Measurements from ENCODE around the gene LRRK1. TPM values are rescaled to one million over a fixed set of nuclear protein-coding genes. Genes with fewer than 3 reads are reported as not detected.

LRRK1 gene
- total and polyA plus RNA-seq, 12 donors = 1.5 to 8.1 (median 2.0) TPM

DNA sequence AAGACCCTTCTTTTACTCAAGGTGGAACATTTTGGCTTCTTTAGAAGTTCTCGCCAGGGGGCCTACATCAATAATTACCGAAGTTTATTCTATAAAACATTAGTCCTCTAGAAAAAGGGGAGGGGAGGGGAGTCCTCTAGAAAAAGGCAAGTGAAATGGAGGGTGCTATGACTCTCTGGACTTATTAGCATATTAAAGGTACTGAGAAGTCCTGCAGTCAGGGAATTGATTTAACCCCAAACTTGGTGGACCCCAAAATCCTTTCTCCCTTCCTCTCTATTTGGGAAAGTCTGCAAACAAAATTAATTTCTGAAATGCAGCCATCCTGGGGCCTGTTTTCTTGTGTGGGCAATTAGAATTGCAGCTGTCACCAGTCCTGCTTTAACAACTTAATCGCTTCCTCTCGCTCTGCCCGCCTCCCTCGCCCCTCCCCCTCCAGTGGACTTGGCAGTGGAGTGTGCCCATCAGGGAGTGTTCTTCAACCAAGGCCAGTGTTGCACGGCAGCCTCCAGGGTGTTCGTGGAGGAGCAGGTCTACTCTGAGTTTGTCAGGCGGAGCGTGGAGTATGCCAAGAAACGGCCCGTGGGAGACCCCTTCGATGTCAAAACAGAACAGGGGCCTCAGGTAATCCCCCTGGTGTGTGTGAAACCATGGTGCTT is 18.9 kb upstream of the LRRK1 start:
- Histone ChIP-seq H3K4me3 (no peak overlapping the region), H3K9me3 (peaks cover 0 to 5% (median 0%) of the 10 kb centered on the region in 11 donors), H3K36me3 (peaks cover 0 to 14% (median 0%) of the 10 kb centered on the region in 9 donors), H3K4me1 (peaks cover 0 to 51% (median 40%) of the 10 kb centered on the region in 9 donors), H3K27me3 (peaks cover 0 to 15% (median 0%) of the 10 kb centered on the region in 7 donors), H3K27ac (peak overlapping the region in 3 of 10 donors; percentile 14 to 86 (median 86))
- no peak for DNase-seq
- TF ChIP-seq, protein P1, sequence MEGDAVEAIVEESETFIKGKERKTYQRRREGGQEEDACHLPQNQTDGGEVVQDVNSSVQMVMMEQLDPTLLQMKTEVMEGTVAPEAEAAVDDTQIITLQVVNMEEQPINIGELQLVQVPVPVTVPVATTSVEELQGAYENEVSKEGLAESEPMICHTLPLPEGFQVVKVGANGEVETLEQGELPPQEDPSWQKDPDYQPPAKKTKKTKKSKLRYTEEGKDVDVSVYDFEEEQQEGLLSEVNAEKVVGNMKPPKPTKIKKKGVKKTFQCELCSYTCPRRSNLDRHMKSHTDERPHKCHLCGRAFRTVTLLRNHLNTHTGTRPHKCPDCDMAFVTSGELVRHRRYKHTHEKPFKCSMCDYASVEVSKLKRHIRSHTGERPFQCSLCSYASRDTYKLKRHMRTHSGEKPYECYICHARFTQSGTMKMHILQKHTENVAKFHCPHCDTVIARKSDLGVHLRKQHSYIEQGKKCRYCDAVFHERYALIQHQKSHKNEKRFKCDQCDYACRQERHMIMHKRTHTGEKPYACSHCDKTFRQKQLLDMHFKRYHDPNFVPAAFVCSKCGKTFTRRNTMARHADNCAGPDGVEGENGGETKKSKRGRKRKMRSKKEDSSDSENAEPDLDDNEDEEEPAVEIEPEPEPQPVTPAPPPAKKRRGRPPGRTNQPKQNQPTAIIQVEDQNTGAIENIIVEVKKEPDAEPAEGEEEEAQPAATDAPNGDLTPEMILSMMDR (IDR thresholded peaks at IDR 0.05) = no peak
- 72 to 75% methylated on average over 13 of the region's 13 CpGs for WGBS, 2 donors
- no peak for ATAC-seq
- intact Hi-C loops (cut with DNase I) = no loop called here

DNA sequence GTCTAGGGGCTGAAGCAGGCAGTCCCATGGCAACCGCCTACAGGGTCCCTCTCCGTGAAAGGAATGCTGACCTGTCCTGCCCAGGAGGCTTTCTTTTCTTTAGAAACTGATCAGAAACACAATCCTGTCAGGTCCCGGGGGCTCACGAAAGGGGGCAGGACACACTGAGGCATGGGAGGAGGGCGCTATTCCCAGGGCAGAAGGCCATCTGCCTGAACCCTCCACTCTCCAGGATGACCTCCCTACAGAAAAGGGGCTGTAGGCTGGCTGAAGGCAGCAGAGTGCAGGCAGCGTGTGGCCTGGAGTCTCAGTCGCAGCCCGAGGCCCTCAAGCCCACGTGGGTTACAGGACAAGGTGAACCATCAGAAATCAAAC is 18.4 kb upstream of the LRRK1 start:
- WGBS, 2 donors = 77 to 80% methylated on average over 9 of the region's 9 CpGs
- intact Hi-C loops (cut with DNase I) = no loop called here
- TF ChIP-seq, protein P1 (IDR thresholded peaks at IDR 0.05) = no peak
- Histone ChIP-seq H3K27me3 (peaks cover 0 to 9% (median 0%) of the 10 kb centered on the region in 7 donors), H3K4me3 (no peak overlapping the region), H3K9me3 (peaks cover 0 to 5% (median 0%) of the 10 kb centered on the region in 11 donors), H3K27ac (peak overlapping the region in 5 of 10 donors; percentile 14 to 86 (median 83)), H3K36me3 (peaks cover 0 to 13% (median 0%) of the 10 kb centered on the region in 9 donors), H3K4me1 (peaks cover 0 to 51% (median 40%) of the 10 kb centered on the region in 9 donors)
- DNase-seq = no peak
- no peak for ATAC-seq

DNA sequence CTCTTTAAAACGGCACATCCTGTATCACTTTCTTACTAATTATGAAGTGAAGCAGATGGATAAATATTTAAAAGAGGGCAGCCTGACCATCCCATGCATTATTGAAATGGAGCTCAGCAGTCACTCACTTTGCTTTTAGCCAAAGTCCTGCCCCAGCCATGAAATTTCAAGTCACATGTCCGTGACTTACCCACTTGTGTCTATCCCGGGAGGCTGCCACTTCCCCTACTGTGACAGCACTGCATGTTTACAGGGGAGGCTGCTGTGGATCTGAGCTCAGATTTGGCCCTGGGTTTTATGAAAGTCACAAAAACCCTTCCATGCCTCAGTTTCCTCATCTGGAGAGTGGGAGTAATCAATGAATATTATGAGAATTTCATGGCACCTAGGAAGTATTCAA is 17.9 kb upstream of the LRRK1 start:
- Histone ChIP-seq H3K4me3 (no peak overlapping the region), H3K27ac (peak overlapping the region in 7 of 10 donors; percentile 65 to 90 (median 83))
- intact Hi-C loops (cut with DNase I) = no loop called here

DNA sequence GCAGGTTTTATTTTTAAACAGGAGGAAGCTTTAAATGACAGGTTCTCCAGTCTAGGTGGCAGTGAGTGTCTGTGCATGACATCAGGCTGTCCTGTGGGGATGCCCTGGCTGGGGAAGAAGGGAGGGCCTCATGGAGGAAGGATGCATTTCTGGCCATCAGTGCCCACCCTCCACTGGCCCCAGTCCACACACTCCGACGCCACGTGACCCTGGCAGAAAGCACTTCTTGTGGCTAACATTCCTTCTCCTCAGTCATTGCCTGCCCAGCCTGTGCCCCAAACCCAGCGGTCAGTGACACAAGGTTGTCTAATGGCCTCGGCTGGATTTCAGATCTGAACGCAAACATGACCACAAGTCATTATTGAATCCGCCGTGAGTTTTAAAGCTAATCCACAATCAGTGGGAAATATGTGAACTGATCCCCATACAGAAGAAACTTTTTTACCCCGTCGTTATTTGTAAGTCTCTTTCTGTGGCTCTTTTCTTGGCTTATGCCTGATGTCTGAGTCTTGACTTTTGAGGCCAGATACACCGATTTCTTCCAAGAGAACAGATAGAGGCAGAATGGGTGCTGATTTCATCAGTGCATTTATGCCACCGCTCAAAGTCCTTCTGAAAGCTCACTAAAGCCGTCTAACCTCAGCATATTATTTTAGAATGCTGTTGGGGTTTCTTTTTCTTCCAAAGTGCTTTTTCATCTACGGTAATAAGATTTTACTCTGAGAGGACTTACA is 17.3 kb upstream of the LRRK1 start:
- DNase-seq = no peak
- Histone ChIP-seq H3K27ac (peak overlapping the region; percentile 9 to 90 (median 72)), H3K4me1 (peaks cover 0 to 51% (median 40%) of the 10 kb centered on the region in 9 donors), H3K9me3 (peaks cover 0 to 5% (median 0%) of the 10 kb centered on the region in 11 donors), H3K36me3 (peaks cover 0 to 19% (median 0%) of the 10 kb centered on the region in 9 donors), H3K27me3 (peaks cover 0 to 6% (median 0%) of the 10 kb centered on the region in 7 donors), H3K4me3 (peak overlapping the region in 7 of 10 donors; percentile 4 to 50 (median 34))
- intact Hi-C loops (cut with DNase I) = no loop called here
- TF ChIP-seq, protein P1 (IDR thresholded peaks at IDR 0.05) = no peak
- ATAC-seq = no peak
- 57 to 64% methylated on average over 14 of the region's 14 CpGs for WGBS, 2 donors

More for the DNA sequence above, 17.9 kb upstream of the LRRK1 start:
- H3K9me3 ChIP-seq = peaks cover 0 to 5% (median 0%) of the 10 kb centered on the region in 11 donors
- H3K4me1 ChIP-seq = peaks cover 0 to 51% (median 40%) of the 10 kb centered on the region in 9 donors
- WGBS, 2 donors = 51 to 70% methylated on average over 3 of the region's 3 CpGs
- peaks cover 0 to 9% (median 0%) of the 10 kb centered on the region in 7 donors for H3K27me3 ChIP-seq
- DNase-seq (no peak), ATAC-seq (no peak)
- H3K36me3 ChIP-seq = peaks cover 0 to 17% (median 0%) of the 10 kb centered on the region in 9 donors
- TF ChIP-seq, protein P1 (IDR thresholded peaks at IDR 0.05) = no peak

Measured in heart right ventricle (tissue), 16 donors.